HT-29 (cell line): ENCODE data around the gene CYTH1. TPM values are rescaled to one million over a fixed set of nuclear protein-coding genes. Genes with fewer than 3 reads are reported as not detected.

Source experiments
- DNase-seq: peaks from one replicate; pipeline ENCODE4 v3.0.0-alpha.2; 2015; ENCODE audit warnings: low spot score
- total RNA-seq: library from RNA; depleted of rRNA; stranded (reverse); fragments of >200 nt; shearing (Covaris generic); gene quantifications from 2 replicates; pipeline ENCODE4 v1.2.3, GENCODE V29; 2014; rRNA removed

CYTH1 gene, protein sequence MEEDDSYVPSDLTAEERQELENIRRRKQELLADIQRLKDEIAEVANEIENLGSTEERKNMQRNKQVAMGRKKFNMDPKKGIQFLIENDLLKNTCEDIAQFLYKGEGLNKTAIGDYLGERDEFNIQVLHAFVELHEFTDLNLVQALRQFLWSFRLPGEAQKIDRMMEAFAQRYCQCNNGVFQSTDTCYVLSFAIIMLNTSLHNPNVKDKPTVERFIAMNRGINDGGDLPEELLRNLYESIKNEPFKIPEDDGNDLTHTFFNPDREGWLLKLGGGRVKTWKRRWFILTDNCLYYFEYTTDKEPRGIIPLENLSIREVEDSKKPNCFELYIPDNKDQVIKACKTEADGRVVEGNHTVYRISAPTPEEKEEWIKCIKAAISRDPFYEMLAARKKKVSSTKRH
- 14.1 and 14.4 TPM in 2 replicates for total RNA-seq

DNA sequence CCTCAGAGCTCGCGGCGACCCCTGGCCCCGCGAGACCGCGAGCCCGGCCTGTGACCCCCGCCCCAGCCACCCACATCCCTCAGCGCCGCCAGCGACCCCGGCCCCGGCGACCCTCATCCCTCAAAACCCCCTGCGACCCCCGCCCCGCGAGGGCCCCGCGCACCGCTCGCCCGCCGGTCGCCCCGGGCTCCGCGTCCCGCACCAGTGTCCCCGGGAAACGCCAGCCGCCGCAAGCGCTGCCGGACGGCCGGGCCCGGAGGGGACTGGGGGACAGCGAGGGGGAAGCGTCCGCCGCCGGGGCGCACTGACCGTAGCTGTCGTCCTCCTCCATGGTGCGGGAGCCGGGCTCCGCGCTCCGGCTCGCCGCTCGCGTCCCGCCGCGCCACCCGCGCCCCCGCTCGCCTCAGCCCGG, at the start of gene CYTH1:
CYTH1 (minus strand) TSS at position 381 of the 412 bp plus-strand sequence; CDS start at position 331, 50 bp downstream.
- DNase-seq, result no peak

GRCh38 chr17:78829477-78829876, 47.4 kb upstream of the CYTH1 start:
- DNase-seq, result no peak

DNA sequence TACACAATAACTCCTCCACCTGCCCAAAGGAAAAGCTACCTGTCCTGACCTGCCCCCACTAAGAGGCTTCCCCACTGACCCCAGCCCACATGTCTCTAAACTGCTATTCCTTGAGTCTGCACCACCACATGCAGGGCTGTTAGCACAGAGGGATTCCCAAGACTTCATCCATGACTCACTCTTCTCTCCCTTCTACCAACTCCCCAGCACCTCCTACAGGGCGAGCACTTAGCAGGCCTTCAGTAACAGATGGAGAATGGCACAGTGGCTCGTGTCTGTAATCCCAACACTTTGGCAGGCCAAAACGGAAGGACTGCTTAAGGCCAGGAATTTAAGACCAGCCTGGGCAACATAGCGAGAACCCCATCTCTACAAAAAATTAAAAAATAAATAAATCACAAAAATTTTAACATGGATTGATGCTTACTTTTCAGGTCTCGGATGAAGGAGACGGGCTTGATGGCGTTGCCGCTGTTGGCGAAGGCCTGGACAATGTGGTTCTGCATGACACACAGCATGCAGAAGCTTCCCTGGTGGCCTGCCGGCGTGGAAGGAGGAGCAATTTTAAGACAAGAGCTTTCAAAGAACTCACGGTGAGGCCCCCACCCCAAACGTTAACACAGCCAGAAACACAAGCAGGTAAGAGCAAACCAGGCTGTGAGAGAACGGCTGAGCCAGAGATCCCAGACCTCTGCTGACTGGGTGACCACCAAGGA, 46.6 kb upstream of the CYTH1 start:
- DNase-seq, result peak; percentile 23

DNA sequence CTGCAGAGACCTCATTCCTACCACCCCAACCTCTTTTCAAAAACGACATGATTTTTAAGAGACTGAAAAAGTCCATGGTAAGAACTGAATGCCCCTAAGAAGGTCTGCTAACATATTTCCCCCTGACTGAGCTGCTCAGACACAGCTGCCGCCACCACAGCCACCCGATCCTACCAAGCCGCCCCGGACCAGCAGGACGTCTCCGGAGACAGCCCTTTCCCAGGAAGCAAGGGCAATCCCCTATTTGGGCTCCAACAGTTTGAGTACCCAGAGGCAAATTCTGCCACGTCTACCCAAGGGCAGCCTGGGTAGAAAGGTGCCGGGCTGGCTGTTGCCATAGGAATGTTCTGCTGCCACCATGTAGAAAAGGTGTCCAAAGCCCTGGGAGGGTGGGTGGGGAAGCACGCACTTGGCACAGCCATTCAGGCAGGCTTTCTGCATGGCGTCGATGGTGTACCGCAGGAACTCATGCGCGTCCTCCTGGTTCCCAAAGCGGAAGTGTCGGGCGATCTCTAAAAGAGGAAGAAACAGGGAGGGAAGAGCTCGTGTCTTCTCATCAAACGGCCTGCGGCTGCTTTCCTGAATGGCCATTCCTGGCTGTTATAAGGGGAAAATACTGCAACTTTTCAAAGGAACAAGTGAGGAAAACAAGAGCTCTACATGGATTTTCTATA, 44.9 kb upstream of the CYTH1 start:
- DNase-seq, result no peak

DNA sequence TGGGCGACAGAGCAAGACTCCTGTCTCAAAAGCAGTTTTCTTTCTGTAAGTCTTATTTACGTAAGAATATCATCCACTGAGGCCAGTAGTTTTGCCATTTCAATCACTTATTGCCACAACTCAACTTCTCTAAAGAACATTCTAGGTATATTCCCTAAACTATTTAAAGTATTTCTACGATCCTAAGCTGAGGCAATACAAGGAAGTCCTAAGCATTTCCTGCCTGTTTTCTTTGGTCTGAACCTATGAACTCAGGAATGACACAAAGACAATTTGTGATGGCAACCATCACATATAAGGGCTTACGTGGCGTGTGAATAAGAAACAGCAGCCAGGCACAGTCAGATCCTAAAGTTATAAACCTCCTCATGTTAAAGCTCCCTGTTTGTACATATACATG, 44.3 kb upstream of the CYTH1 start:
- no peak for DNase-seq

- no peak for DNase-seq
These were observed 43.6 kb upstream of the CYTH1 start for GRCh38 chr17:78825696-78826095.

GRCh38 chr17:78824240-78824639, 42.2 kb upstream of the CYTH1 start:
- DNase-seq, result no peak

DNA sequence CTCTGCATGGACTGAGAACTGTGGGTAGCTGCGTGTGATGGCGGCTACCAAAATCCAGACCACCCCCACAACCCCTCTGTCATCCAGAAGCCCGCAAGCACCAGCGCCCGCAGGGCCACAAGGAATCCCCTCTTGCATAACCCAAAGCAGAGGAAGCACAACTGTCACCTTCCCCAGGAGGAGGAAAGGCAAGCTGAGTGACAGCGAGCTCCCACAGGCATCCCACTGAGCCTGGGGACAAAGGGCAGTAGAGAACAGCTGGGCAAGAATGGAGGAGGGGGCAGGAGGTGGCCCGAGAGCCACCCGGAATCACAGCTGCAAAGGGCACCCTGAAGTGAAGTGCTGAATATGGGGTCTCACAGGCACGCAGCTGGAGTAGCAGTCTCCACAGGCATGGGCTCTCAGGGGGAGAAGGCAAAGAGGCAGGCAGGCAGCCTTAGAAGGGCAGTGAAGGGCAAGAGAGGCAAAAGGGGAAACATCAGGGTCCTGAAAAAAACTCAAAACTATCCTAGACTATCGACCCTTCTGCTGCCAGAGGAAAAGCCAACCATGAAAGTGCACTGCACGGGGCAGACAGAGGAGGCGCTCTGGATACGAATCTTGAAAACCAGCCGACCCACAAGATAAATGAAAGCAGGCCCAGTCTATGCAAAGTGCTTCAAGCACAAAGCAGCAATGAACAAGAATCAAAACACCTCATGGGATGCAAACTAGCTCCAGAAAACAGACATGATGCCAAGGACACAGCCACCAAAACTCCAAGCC, 41.4 kb upstream of the CYTH1 start:
- no peak for DNase-seq

- DNase-seq, result no peak
These were observed 40.5 kb upstream of the CYTH1 start for GRCh38 chr17:78822552-78822951.

- no peak for DNase-seq
These were observed 39.9 kb upstream of the CYTH1 start for GRCh38 chr17:78821961-78822360.

- no peak for DNase-seq
These were observed 38.8 kb upstream of the CYTH1 start for GRCh38 chr17:78820841-78821240.

DNA sequence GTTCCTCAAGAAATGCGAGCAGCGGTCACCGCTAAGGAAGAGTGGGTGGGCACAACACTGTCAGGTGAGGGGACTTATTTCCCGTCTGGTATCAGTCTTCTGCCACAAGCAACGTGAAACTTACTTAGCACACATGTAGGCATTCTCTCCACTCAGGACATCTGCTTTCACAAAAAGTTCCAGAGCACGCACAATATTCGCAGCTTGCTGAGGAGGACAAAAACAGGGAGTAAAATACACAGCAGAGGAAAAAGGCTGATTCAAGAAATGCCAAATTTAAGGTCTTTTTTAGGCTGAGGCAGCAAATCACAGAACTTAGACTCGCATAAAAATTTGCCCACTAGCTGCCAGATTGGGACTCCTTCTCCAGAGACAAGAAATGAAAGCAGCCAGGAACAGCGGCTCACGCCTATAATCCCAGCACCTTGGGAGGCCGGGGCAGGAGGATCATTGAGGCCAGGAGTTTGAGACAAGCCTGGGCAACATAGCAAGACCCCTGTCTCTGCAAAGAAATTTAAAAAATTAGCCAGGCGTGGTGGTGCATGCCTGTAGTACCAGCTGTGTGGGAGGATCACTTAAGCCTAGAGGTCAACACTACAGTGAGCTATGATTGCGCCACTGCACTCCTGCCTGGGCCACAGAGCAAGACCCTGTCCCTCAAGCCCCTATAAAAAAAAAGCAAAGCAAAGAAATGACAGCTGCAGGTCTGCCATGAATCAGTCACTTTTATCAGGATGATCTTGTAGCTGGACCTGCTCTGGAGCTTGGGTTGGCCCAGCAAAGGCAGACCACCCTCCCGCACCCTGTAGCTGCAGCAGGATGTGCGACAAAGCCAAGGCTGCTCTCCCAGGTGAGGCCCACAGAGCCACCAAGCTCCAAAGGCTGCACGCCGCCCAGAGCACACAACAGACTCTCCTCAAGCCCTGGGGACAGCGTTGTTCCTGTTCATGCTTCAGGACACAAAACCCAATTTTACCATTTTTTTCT, 38.0 kb upstream of the CYTH1 start:
- no peak for DNase-seq

DNA sequence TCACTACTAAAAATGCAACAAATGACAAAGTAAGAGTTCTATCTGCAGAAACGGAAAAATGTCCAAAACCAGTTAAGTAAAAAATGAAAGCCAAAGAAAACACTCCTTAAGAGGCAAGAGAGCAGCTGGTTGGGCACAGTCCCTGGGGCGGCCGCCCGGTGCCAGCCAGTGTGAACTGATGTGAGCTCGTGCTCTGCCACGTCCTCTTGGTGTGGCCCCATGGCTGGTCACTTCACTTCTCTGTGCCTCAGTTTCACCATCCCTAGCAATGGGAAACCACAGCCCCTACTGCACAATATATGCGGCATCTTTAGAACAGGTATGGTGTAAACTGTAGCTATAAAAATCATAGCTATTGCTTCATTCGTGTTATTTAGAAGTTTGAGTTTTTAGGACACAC, 37.3 kb upstream of the CYTH1 start:
- DNase-seq, result no peak

DNA sequence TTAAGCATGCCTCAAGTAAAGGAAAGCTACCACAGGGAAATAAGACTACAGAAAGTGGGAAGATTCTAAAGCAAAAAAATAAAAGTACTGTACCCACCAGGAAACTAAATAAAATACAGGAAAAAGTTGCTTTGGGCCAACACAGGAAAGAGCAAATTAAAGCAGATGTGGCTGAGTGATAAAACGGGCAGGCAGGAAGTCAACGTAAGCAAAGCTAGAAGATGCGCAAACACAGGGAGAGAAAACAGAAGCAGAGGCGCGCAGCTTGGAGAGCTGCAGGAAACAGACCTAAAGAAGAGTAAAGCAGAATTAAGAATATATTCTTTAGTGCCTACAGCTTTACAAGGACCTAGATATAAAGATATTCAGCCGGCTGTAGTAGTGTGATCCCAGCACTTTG, 36.9 kb upstream of the CYTH1 start:
- DNase-seq, result no peak

- DNase-seq, result no peak
These were observed 36.2 kb upstream of the CYTH1 start for GRCh38 chr17:78818152-78818846.

DNA sequence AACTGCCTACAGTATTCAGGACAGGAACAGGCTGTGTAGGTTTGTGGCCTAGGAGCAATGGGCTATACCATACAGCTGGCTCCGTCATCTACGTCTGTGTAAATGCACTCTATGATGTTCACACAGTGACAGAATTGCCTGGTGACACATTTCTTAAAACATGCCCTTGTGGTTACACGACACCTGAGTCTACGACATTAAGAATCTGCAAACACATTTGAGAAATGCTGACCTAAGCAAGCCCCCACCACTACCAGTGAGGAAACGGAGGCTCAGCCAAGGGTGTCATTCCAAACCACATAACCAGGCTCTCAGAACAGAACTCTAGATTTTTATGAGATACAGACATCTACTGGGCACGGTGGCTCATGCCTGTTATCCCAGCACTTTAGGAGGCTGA, 35.0 kb upstream of the CYTH1 start:
- no peak for DNase-seq

DNA sequence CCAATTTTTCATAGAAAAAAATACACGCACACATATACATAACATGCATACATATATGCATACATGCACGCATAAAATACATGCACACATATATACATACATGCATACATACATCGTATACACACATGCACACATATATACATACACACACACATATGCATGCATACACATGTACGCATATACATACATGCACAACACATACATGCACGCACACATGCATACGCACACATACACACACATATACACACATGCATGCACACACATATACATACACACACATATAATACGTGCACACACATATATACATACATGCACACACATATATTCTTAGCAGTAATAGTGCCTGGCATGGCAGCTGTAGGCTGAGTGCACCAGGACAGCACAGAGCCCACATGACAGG, 33.6 kb upstream of the CYTH1 start:
- no peak for DNase-seq

DNA sequence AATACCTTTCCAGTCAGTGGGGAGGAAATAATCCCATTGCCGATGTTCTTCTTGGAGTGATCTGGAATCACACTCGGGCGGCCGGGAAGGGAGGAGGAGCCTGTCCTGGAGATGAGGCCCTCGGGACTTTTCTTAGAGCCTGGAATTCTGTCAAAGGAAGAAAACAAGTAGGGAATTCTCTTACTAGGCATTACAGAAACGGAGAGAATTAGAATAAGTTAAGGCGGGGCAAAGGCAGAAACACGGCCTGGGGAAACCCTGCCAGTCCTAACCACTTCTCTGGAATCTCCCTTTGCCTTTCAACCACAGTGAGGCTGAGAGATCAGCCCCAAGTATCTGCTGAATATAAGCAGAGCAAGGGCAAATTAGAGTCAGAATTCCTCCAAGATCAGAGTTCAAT, 30.8 kb upstream of the CYTH1 start:
- DNase-seq, result no peak

DNA sequence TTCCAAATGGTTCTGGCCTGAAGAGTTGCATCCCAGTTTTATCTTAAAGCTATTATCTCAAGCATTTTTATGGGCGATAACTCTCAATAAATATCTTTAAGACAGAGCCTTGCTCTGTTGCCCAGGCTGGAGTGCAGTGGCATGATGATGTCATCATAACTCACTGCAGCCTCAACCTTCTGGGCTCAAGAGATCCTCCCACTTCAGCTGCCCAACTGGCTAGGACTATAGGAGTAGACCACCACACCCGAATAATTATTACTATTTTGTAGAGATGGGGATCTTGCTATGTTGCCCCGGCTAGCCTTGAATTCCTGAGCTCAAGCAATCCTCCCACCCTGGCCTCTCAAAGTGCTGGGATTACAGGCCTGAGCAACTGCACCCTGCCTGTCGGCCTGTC, 26.1 kb upstream of the CYTH1 start:
- DNase-seq, result no peak

GRCh38 chr17:78806451-78806850, 24.4 kb upstream of the CYTH1 start:
- no peak for DNase-seq
